Measurements from ENCODE around the gene MAPK14. TPM values are rescaled to one million over a fixed set of nuclear protein-coding genes. Genes with fewer than 3 reads are reported as not detected.

The MAPK14 gene
- total and polyA plus RNA-seq, 9 of the 15 experiments (the other 6 are each of a cell fraction or from before 2014, with no cell fraction given): 8.8 to 62.7 (median 35.5) TPM

DNA sequence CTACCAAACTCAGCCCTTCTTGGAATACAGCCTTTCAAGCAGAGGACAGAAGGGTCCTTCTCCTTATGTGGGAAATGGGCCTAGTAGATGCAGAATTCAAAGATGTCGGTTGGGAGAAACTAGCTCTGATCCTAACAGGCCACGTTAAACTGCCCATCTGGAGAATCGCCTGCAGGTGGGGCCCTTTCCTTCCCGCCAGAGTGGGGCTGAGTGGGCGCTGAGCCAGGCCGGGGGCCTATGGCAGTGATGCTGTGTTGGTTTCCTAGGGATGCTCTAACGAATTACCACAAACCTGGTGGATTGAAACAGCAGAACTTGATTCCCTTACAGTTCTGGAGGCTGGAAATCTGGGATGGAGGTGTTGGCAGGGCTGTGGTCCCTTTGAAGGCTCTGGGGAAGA lies 111.8 kb downstream of the MAPK14 start (continued):
- TF ChIP-seq, protein P1, sequence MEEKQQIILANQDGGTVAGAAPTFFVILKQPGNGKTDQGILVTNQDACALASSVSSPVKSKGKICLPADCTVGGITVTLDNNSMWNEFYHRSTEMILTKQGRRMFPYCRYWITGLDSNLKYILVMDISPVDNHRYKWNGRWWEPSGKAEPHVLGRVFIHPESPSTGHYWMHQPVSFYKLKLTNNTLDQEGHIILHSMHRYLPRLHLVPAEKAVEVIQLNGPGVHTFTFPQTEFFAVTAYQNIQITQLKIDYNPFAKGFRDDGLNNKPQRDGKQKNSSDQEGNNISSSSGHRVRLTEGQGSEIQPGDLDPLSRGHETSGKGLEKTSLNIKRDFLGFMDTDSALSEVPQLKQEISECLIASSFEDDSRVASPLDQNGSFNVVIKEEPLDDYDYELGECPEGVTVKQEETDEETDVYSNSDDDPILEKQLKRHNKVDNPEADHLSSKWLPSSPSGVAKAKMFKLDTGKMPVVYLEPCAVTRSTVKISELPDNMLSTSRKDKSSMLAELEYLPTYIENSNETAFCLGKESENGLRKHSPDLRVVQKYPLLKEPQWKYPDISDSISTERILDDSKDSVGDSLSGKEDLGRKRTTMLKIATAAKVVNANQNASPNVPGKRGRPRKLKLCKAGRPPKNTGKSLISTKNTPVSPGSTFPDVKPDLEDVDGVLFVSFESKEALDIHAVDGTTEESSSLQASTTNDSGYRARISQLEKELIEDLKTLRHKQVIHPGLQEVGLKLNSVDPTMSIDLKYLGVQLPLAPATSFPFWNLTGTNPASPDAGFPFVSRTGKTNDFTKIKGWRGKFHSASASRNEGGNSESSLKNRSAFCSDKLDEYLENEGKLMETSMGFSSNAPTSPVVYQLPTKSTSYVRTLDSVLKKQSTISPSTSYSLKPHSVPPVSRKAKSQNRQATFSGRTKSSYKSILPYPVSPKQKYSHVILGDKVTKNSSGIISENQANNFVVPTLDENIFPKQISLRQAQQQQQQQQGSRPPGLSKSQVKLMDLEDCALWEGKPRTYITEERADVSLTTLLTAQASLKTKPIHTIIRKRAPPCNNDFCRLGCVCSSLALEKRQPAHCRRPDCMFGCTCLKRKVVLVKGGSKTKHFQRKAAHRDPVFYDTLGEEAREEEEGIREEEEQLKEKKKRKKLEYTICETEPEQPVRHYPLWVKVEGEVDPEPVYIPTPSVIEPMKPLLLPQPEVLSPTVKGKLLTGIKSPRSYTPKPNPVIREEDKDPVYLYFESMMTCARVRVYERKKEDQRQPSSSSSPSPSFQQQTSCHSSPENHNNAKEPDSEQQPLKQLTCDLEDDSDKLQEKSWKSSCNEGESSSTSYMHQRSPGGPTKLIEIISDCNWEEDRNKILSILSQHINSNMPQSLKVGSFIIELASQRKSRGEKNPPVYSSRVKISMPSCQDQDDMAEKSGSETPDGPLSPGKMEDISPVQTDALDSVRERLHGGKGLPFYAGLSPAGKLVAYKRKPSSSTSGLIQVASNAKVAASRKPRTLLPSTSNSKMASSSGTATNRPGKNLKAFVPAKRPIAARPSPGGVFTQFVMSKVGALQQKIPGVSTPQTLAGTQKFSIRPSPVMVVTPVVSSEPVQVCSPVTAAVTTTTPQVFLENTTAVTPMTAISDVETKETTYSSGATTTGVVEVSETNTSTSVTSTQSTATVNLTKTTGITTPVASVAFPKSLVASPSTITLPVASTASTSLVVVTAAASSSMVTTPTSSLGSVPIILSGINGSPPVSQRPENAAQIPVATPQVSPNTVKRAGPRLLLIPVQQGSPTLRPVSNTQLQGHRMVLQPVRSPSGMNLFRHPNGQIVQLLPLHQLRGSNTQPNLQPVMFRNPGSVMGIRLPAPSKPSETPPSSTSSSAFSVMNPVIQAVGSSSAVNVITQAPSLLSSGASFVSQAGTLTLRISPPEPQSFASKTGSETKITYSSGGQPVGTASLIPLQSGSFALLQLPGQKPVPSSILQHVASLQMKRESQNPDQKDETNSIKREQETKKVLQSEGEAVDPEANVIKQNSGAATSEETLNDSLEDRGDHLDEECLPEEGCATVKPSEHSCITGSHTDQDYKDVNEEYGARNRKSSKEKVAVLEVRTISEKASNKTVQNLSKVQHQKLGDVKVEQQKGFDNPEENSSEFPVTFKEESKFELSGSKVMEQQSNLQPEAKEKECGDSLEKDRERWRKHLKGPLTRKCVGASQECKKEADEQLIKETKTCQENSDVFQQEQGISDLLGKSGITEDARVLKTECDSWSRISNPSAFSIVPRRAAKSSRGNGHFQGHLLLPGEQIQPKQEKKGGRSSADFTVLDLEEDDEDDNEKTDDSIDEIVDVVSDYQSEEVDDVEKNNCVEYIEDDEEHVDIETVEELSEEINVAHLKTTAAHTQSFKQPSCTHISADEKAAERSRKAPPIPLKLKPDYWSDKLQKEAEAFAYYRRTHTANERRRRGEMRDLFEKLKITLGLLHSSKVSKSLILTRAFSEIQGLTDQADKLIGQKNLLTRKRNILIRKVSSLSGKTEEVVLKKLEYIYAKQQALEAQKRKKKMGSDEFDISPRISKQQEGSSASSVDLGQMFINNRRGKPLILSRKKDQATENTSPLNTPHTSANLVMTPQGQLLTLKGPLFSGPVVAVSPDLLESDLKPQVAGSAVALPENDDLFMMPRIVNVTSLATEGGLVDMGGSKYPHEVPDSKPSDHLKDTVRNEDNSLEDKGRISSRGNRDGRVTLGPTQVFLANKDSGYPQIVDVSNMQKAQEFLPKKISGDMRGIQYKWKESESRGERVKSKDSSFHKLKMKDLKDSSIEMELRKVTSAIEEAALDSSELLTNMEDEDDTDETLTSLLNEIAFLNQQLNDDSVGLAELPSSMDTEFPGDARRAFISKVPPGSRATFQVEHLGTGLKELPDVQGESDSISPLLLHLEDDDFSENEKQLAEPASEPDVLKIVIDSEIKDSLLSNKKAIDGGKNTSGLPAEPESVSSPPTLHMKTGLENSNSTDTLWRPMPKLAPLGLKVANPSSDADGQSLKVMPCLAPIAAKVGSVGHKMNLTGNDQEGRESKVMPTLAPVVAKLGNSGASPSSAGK (IDR thresholded peaks at IDR 0.05): no peak
- TF ChIP-seq CBX8 (IDR thresholded peaks at IDR 0.05; ENCODE audit: borderline replicate concordance, extremely low read depth, low read depth, low read length, poor library complexity, severe bottlenecking): no peak
- TF ChIP-seq MTF1 (CRISPR knock-in tag; IDR thresholded peaks at IDR 0.05; ENCODE audit: borderline replicate concordance): no peak
- no peak for TF ChIP-seq ZNF707 (CRISPR knock-in tag; conservative IDR thresholded peaks at IDR 0.05)
- no peak for TF ChIP-seq FOXK2 (conservative IDR thresholded peaks at IDR 0.05 in 1 of 2, IDR thresholded peaks at IDR 0.05 in 1 of 2; ENCODE audit: low read depth in 2 of 2)
- TF ChIP-seq, protein P2, sequence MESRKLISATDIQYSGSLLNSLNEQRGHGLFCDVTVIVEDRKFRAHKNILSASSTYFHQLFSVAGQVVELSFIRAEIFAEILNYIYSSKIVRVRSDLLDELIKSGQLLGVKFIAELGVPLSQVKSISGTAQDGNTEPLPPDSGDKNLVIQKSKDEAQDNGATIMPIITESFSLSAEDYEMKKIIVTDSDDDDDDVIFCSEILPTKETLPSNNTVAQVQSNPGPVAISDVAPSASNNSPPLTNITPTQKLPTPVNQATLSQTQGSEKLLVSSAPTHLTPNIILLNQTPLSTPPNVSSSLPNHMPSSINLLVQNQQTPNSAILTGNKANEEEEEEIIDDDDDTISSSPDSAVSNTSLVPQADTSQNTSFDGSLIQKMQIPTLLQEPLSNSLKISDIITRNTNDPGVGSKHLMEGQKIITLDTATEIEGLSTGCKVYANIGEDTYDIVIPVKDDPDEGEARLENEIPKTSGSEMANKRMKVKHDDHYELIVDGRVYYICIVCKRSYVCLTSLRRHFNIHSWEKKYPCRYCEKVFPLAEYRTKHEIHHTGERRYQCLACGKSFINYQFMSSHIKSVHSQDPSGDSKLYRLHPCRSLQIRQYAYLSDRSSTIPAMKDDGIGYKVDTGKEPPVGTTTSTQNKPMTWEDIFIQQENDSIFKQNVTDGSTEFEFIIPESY (CRISPR knock-in tag; IDR thresholded peaks at IDR 0.05): peak; percentile 94
- TF ChIP-seq, protein P3, sequence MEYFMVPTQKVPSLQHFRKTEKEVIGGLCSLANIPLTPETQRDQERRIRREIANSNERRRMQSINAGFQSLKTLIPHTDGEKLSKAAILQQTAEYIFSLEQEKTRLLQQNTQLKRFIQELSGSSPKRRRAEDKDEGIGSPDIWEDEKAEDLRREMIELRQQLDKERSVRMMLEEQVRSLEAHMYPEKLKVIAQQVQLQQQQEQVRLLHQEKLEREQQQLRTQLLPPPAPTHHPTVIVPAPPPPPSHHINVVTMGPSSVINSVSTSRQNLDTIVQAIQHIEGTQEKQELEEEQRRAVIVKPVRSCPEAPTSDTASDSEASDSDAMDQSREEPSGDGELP (CRISPR knock-in tag; IDR thresholded peaks at IDR 0.05; ENCODE audit: borderline replicate concordance): 0 out of 2 replicates have a peak, but pooled peaks have one; percentile 18
- TF ChIP-seq, protein P4, sequence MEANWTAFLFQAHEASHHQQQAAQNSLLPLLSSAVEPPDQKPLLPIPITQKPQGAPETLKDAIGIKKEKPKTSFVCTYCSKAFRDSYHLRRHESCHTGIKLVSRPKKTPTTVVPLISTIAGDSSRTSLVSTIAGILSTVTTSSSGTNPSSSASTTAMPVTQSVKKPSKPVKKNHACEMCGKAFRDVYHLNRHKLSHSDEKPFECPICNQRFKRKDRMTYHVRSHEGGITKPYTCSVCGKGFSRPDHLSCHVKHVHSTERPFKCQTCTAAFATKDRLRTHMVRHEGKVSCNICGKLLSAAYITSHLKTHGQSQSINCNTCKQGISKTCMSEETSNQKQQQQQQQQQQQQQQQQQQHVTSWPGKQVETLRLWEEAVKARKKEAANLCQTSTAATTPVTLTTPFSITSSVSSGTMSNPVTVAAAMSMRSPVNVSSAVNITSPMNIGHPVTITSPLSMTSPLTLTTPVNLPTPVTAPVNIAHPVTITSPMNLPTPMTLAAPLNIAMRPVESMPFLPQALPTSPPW (CRISPR knock-in tag; IDR thresholded peaks at IDR 0.05): peak; percentile 43; the same call in 1 of the 2 replicates
- TF ChIP-seq ZBTB7A (IDR thresholded peaks at IDR 0.05; ENCODE audit: borderline replicate concordance, control insufficient read depth, low read depth, low read length): peak; percentile 27; the same call in 1 of the 2 replicates
